GM12874 (cell line): Measurements from ENCODE around the gene SDK1.

ENCODE experiments used
- TF ChIP-seq, protein P1 (sequence below): IDR thresholded peaks from 2 replicates; pipeline ENCODE4 v1.5.1; 2011; ENCODE audit warnings: low read depth, mild to moderate bottlenecking, control low read depth, low read length, moderate library complexity; ENCODE audit not compliant: insufficient read depth

Gene SDK1

DNA sequence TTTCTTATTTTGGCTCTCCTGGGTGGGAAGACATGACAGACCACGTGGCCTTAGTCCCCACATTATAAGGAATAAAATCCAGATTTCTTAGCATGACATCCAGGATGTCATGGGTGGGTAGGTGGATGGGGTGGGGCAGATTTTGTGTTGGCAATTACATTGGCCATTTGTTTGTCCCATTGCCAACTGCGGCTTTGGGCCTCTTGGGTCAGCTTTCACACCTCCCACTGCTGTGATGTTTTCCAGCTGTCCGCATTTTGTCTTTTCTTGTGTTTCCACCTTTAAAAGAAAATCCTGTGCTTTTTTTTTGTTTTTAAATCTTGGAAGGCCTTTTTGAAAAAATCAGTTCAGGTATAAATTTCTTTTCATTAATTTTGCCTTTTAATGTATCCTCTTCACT, 237.0 kb downstream of the SDK1 start:
- TF ChIP-seq, protein P1, sequence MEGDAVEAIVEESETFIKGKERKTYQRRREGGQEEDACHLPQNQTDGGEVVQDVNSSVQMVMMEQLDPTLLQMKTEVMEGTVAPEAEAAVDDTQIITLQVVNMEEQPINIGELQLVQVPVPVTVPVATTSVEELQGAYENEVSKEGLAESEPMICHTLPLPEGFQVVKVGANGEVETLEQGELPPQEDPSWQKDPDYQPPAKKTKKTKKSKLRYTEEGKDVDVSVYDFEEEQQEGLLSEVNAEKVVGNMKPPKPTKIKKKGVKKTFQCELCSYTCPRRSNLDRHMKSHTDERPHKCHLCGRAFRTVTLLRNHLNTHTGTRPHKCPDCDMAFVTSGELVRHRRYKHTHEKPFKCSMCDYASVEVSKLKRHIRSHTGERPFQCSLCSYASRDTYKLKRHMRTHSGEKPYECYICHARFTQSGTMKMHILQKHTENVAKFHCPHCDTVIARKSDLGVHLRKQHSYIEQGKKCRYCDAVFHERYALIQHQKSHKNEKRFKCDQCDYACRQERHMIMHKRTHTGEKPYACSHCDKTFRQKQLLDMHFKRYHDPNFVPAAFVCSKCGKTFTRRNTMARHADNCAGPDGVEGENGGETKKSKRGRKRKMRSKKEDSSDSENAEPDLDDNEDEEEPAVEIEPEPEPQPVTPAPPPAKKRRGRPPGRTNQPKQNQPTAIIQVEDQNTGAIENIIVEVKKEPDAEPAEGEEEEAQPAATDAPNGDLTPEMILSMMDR, result no peak

DNA sequence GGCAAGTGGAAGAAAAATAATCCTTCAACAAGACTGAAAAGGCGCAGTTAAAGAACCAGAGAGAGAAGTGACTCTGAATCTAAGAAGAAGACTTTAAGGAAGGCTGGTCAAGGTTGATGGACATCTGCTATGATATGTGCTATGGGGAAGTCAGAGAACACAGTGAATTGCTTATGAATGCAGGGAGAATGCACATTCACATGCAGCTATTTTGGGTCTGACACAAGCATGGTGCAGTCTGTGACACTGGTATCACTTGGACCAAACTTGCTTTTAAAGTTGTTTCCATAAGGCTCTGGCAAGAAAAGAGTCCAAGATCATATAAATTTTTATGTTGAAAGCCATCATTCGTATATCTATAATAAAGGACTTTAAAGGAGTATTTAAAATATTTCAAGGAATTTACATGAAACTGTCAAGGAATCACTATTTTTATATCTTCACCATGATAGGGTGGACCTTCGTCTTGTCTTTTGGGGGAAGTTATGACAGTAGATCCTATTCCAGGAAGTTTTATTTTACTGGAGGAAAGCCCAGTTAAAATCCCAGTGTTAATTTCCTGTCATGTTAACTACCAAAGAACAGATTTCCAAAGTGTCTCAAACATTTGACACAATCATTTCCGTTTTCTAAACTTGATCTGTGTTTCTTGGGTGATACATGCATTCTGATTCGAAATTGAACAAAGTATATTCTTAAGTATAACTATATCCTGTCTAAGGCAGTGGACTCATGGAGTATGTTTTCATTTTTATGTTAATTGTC, 239.6 kb downstream of the SDK1 start:
- TF ChIP-seq, protein P1, result no peak

DNA sequence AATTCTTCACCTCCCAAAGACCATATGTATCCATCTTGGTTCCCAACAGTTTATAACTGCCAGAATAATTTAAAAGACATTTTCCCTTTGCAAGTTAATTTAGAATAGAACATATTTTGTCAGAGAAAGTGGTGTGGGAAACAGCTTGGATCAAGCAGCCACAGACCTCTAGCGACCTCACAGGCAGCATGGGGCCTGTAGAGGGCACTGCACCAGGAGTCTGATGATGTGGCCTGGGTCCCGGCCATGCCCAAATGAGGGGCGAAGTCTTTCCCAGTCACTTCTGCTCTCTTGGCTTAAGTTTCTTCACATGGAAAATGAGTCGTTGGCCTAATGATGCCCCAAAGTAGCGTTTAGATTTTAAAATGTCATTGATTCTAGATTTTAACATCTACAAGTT, 243.2 kb downstream of the SDK1 start:
- TF ChIP-seq, protein P1, result no peak

DNA sequence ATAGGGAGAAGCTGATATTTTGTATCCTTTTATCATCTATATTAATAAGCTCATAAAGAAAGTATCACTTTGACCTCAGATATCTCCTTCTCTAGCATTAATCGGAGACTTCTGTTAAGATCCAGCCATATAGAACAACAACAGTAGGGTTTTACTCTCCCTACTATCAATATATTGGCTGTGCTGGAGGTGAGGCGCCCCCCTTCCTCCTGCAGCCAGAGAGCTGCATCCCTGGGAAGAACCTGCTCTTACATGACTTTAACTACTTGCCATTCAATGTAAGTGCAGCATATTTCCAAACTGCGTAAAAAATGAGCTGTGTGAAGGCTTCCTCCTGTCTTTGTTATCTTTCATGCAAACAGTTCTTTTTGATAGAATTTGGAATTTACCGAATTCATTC, 247.8 kb downstream of the SDK1 start:
- TF ChIP-seq, protein P1, result no peak

DNA sequence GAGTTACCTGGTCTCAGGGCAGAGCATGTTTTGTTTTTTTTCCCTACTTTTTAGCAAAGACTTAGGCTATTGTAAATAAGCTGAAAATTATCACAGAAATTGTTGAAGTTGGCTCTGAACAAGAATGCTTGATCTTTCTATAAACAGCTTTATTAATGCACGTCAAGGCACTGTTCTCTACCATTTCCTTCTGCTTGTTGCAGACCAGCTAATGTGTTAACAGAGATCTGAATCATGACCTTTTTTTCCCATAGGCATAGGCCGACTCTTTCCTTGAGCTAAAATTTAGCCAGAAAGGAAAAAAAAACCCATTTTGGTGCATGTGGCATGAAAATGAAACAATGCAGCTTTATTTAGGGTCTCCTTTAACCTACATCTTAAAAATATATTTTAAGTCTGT, 248.5 kb downstream of the SDK1 start:
- TF ChIP-seq, protein P1, result no peak

DNA sequence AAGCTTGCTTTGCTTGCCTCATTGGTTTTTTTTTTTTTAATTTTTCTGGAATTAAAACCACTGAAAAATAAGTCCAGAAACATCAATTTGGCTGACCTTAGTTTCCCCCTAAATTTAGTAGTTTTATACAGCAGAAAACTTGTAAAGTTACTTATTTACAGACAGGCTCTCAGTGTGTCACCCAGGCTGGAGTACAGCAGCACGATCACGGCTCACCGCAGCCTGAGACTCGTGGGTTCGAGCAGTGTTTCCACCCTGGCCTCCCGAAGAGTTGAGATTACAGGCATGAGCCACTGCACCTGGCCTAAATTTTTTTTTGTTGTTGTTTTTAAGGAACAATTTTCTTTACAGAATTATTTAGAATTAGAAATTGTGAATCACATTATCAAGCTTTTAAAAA, 250.5 kb downstream of the SDK1 start:
- TF ChIP-seq, protein P1, result no peak

DNA sequence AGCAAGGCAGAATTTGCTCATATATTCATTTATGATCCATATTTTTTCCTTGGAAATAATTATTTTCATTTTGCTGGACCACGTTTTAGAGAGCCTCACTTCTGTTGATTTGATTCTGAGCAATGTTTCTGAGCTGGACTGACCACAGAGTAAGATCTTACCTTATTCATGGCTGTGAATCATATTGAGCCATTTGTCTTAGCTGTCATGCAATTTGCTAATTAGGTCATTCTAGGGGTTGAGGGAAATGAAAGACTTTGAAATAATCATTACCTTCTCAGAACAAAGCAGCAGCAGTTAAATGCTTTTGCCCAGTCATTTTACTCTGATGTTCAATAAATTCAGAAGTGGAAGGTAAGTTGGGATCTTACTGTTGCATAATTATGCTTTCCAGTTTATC, 251.4 kb downstream of the SDK1 start:
- TF ChIP-seq, protein P1, result no peak
